ENCODE measurements around the gene ANKLE1. TPM values are rescaled to one million over a fixed set of nuclear protein-coding genes. Genes with fewer than 3 reads are reported as not detected.
A peak's percentile ranks its signal among the peaks of the same experiment; 100 is the strongest.

ANKLE1 gene
- total and polyA plus RNA-seq, 8 donors, result 0.04 to 0.59 (median 0.13) TPM; not detected in 1

DNA sequence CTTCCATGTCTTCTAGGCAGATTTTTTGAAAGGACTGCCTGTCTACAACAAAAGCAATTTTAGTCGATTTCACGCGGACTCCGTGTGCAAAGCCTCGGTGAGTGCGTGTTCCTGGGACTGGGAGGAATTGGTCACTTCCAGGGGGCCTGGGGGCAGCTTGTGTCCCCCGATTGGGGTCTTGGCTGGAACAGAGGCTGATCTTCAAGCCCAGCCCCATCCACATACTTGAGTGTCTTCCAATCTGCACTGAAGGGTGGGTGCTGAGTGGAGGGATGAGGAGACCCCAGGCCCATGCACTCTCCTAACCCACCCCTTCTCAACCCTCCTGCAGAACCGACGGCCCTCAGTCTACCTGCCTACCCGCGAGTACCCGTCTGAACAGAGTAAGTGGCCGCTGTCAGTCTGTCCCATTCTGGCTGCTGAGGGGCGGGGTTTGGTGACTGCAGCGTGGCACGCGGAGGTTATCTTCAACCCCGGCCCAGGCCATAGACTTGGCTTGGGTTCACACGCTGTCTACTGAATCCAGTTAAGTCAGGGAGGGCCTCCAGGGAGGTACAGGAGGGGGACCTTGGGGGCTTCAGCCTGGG lies 32.4 kb downstream of the ANKLE1 start:
- Histone ChIP-seq H3K27ac (no peak overlapping the region), H3K9me3 (no peaks in the 10 kb centered on the region), H3K36me3 (peaks cover 0 to 13% (median 6%) of the 10 kb centered on the region in 3 donors), H3K4me1 (peaks cover 0 to 4% (median 2%) of the 10 kb centered on the region in 3 donors), H3K4me3 (no peak overlapping the region), H3K27me3 (no peaks in the 10 kb centered on the region)
- intact Hi-C loops (cut with DNase I), result no loop called here
- ATAC-seq (no peak), FAIRE-seq (no peak), DNase-seq (no peak)
- WGBS, 2 donors, result 87% methylated on average over 19 of the region's 19 CpGs
- TF ChIP-seq, protein P1, sequence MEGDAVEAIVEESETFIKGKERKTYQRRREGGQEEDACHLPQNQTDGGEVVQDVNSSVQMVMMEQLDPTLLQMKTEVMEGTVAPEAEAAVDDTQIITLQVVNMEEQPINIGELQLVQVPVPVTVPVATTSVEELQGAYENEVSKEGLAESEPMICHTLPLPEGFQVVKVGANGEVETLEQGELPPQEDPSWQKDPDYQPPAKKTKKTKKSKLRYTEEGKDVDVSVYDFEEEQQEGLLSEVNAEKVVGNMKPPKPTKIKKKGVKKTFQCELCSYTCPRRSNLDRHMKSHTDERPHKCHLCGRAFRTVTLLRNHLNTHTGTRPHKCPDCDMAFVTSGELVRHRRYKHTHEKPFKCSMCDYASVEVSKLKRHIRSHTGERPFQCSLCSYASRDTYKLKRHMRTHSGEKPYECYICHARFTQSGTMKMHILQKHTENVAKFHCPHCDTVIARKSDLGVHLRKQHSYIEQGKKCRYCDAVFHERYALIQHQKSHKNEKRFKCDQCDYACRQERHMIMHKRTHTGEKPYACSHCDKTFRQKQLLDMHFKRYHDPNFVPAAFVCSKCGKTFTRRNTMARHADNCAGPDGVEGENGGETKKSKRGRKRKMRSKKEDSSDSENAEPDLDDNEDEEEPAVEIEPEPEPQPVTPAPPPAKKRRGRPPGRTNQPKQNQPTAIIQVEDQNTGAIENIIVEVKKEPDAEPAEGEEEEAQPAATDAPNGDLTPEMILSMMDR (IDR thresholded peaks at IDR 0.05), result no peak

GRCh38 chr19:17318966-17319365 lies 37.3 kb downstream of the ANKLE1 start:
- H3K27ac ChIP-seq, result no peak overlapping the region
- intact Hi-C loops (cut with DNase I), result no loop called here
- FAIRE-seq (no peak), ATAC-seq (no peak), DNase-seq (no peak)
- H3K4me1 ChIP-seq, result no peaks in the 10 kb centered on the region
- 78 to 79% methylated on average over 6 of the region's 6 CpGs for WGBS, 2 donors
- H3K27me3 ChIP-seq, result no peaks in the 10 kb centered on the region
- TF ChIP-seq, protein P1 (IDR thresholded peaks at IDR 0.05), result no peak
- no peak overlapping the region for H3K4me3 ChIP-seq
- peaks cover 6 to 24% (median 12%) of the 10 kb centered on the region in 3 donors for H3K36me3 ChIP-seq
- no peaks in the 10 kb centered on the region for H3K9me3 ChIP-seq

DNA sequence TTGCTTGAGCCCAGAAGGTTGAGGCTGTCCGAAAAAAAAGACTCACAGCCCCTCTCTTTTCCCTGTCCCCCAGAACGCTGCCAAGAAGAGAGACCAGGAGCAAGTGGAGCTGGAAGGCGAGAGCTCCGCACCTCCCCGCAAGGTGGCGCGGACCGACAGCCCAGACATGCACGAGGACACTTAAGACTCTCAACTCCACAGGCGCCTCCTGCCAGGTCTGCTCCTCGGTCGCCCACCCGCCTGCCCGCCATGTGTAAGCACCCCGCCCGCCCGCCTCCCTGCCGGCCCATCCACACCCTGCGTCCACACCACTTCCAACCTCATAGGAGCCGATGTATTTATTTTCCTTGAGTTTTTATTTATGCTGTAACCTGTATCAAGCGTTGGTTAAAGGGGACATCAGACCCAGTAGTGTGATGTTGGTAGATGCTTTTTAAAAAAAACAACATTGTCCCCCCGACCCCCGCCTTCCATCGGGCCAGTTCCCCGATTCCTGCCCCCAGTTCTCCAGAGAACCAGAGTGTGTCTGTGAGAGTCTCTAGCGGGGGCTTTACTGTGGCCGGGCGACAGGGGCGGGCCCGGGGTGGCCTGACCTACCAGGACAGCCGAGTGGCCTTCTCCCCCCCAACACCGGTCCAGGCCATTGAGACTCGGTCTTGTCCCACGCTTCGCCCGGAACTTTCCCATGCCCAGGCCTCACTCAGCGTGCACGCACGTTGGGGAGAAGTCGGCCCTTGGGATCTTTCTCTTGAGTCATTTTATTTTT lies 38.0 kb downstream of the ANKLE1 start:
- Histone ChIP-seq H3K27ac (no peak overlapping the region), H3K4me3 (no peak overlapping the region), H3K9me3 (no peaks in the 10 kb centered on the region), H3K36me3 (peaks cover 2 to 18% (median 12%) of the 10 kb centered on the region in 3 donors), H3K4me1 (no peaks in the 10 kb centered on the region), H3K27me3 (no peaks in the 10 kb centered on the region)
- FAIRE-seq (no peak), ATAC-seq (no peak), DNase-seq (no peak)
- intact Hi-C loops (cut with DNase I), result no loop called here
- 92 to 94% methylated on average over 38 to 40 of the region's 40 CpGs for WGBS, 2 donors
- TF ChIP-seq, protein P1 (IDR thresholded peaks at IDR 0.05), result no peak

DNA sequence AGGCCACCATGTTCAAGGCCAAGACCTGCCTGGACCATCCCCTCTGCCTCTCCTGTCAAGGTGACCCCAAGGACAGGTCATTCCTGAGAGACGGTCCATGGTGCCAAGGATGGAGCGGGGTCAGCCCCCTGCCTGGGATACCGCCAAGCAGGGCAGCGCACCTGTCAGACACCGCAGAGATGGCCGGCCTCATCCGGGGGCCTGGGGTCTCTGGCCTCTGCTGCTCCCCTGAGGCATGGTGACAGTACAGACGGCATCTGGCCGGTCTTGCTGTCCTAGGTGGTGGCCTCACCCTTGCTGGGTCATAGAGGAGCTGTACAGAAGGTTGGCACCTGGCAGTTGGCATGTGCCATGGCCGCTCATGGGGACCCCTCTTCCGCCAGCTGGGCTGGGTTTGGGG lies 38.7 kb downstream of the ANKLE1 start:
- Histone ChIP-seq H3K4me3 (no peak overlapping the region), H3K27ac (no peak overlapping the region), H3K36me3 (peaks cover 0 to 16% (median 12%) of the 10 kb centered on the region in 3 donors), H3K4me1 (no peaks in the 10 kb centered on the region), H3K9me3 (no peaks in the 10 kb centered on the region), H3K27me3 (no peaks in the 10 kb centered on the region)
- TF ChIP-seq, protein P1 (IDR thresholded peaks at IDR 0.05), result no peak
- no peak for FAIRE-seq
- no peak for ATAC-seq
- intact Hi-C loops (cut with DNase I), result no loop called here
- WGBS, 2 donors, result 87 to 90% methylated on average over 11 of the region's 11 CpGs
- peak in 1 of 6 donors; percentile 61 for DNase-seq
